RWPE2 (cell line): Measurements from ENCODE around the gene DRG1.
"Not testable (repeated sequence)": the region's sequence is repeated elsewhere in the genome, so short reads cannot be mapped to it uniquely, and the experiment has no call there.

ENCODE experiments used
- ATAC-seq: fragments of 200-7000 bp; cut with Tn5 transposase; 3 replicates; pipeline ENCODE4 v1.9.1; 2021; ENCODE audit warnings: low read depth
- DNase-seq: peaks from one replicate; pipeline ENCODE4 v3.0.0-alpha.2; 2020; ENCODE audit warnings: low spot score
- H3K27ac ChIP-seq: fragments of 450-650 bp; 2 replicates; pipeline ENCODE4 v1.5.1; 2017; ENCODE audit warnings: mild to moderate bottlenecking; ENCODE audit not compliant: poor library complexity, severe bottlenecking
- H3K27me3 ChIP-seq: fragments of 250-450 bp; sonication (Bioruptor Pico); 2 replicates; pipeline ENCODE4 v1.5.1; 2021; ENCODE audit warnings: mild to moderate bottlenecking, moderate library complexity; ENCODE audit not compliant: insufficient read depth, poor library complexity, severe bottlenecking
- H3K36me3 ChIP-seq: fragments of 250-450 bp; sonication (Bioruptor Pico); 2 replicates; pipeline ENCODE4 v1.5.1; 2020; ENCODE audit warnings: low read depth, mild to moderate bottlenecking, moderate library complexity
- H3K4me1 ChIP-seq: fragments of 250-450 bp; sonication (Bioruptor Pico); 2 replicates; pipeline ENCODE4 v1.5.1; 2021; ENCODE audit warnings: mild to moderate bottlenecking, moderate library complexity; ENCODE audit not compliant: insufficient read depth, poor library complexity, severe bottlenecking
- H3K4me3 ChIP-seq: fragments of 250-450 bp; sonication (Bioruptor Pico); 2 replicates; pipeline ENCODE4 v1.5.1; 2021; ENCODE audit warnings: mild to moderate bottlenecking, moderate library complexity; ENCODE audit not compliant: severe bottlenecking
- H3K9me3 ChIP-seq: fragments of 250-450 bp; sonication (Bioruptor Pico); 2 replicates; pipeline ENCODE4 v1.5.1; 2021; ENCODE audit warnings: mild to moderate bottlenecking, moderate library complexity; ENCODE audit not compliant: severe bottlenecking
- CTCF ChIP-seq: fragments of 450-650 bp; IDR thresholded peaks from one replicate; pipeline ENCODE4 v1.5.1; 2017; ENCODE audit warnings: mild to moderate bottlenecking, moderate library complexity; ENCODE audit not compliant: poor library complexity, severe bottlenecking

The DRG1 gene

GRCh38 chr22:31361743-31362142 is 37.7 kb upstream of the DRG1 start:
- Histone ChIP-seq H3K4me3 (no peak overlapping the region), H3K36me3 (no peaks in the 10 kb centered on the region), H3K27ac (no peak overlapping the region), H3K4me1 (no peaks in the 10 kb centered on the region), H3K9me3 (no peaks in the 10 kb centered on the region), H3K27me3 (no peaks in the 10 kb centered on the region)
- ATAC-seq (no peak), DNase-seq (no peak)
- no peak for TF ChIP-seq CTCF

- no peaks in the 10 kb centered on the region for H3K4me1 ChIP-seq
- no peak for TF ChIP-seq CTCF
- ATAC-seq (no peak), DNase-seq (peak; percentile 24)
- H3K36me3 ChIP-seq, result no peaks in the 10 kb centered on the region
- no peaks in the 10 kb centered on the region for H3K27me3 ChIP-seq
- no peaks in the 10 kb centered on the region for H3K9me3 ChIP-seq
- H3K4me3 ChIP-seq, result no peak overlapping the region
- no peak overlapping the region for H3K27ac ChIP-seq
These were observed 35.4 kb upstream of the DRG1 start for GRCh38 chr22:31363885-31364465.

GRCh38 chr22:31367426-31367825 is 32.0 kb upstream of the DRG1 start:
- DNase-seq, result no peak
- Histone ChIP-seq H3K4me3 (no peak overlapping the region), H3K4me1 (no peaks in the 10 kb centered on the region), H3K27ac (no peak overlapping the region), H3K36me3 (no peaks in the 10 kb centered on the region), H3K27me3 (no peaks in the 10 kb centered on the region), H3K9me3 (no peaks in the 10 kb centered on the region)
- ATAC-seq, result no peak
- no peak for TF ChIP-seq CTCF

- ATAC-seq (no peak), DNase-seq (no peak)
- no peak overlapping the region for H3K27ac ChIP-seq
- no peaks in the 10 kb centered on the region for H3K4me1 ChIP-seq
- no peaks in the 10 kb centered on the region for H3K36me3 ChIP-seq
- no peak for TF ChIP-seq CTCF
- no peaks in the 10 kb centered on the region for H3K27me3 ChIP-seq
- H3K4me3 ChIP-seq, result no peak overlapping the region
- no peaks in the 10 kb centered on the region for H3K9me3 ChIP-seq
These were observed 21.8 kb upstream of the DRG1 start for GRCh38 chr22:31377612-31378011.

GRCh38 chr22:31378123-31378522 is 21.3 kb upstream of the DRG1 start:
- H3K27ac ChIP-seq, result no peak overlapping the region
- H3K4me1 ChIP-seq, result no peaks in the 10 kb centered on the region
- ATAC-seq, result no peak

GRCh38 chr22:31378651-31379050 is 20.8 kb upstream of the DRG1 start:
- not testable (repeated sequence) for H3K27me3 ChIP-seq, DNase-seq, H3K36me3 ChIP-seq, H3K27ac ChIP-seq, H3K9me3 ChIP-seq, H3K4me3 ChIP-seq, H3K4me1 ChIP-seq, ATAC-seq

More at GRCh38 chr22:31378123-31378522, 21.3 kb upstream of the DRG1 start:
- no peak for DNase-seq
- Histone ChIP-seq H3K4me3 (no peak overlapping the region), H3K27me3 (no peaks in the 10 kb centered on the region), H3K9me3 (no peaks in the 10 kb centered on the region), H3K36me3 (no peaks in the 10 kb centered on the region)
- no peak for TF ChIP-seq CTCF
